ENCODE measurements around the gene PRKAR1B.

The PRKAR1B gene

GRCh38 chr7:693280-693679, 33.8 kb downstream of the PRKAR1B start:
- DNase-seq (ENCODE audit: low read depth in 2 of 2): no peak

- DNase-seq (ENCODE audit: low read depth in 2 of 2): no peak
Measured at GRCh38 chr7:691361-692045, 35.6 kb downstream of the PRKAR1B start.

- no peak for DNase-seq (ENCODE audit: low read depth in 2 of 2)
Measured at GRCh38 chr7:690478-691360, 36.4 kb downstream of the PRKAR1B start.

- no peak for DNase-seq (ENCODE audit: low read depth in 2 of 2)
Measured at GRCh38 chr7:685540-685939, 41.5 kb downstream of the PRKAR1B start.

- DNase-seq (ENCODE audit: low read depth in 2 of 2): no peak
Measured at GRCh38 chr7:684416-684815, 42.7 kb downstream of the PRKAR1B start.

GRCh38 chr7:683526-684205, 43.4 kb downstream of the PRKAR1B start:
- no peak for DNase-seq (ENCODE audit: low read depth in 2 of 2)

GRCh38 chr7:682810-683209, 44.3 kb downstream of the PRKAR1B start:
- DNase-seq (ENCODE audit: low read depth in 2 of 2): no peak

- no peak for DNase-seq (ENCODE audit: low read depth in 2 of 2)
Measured at GRCh38 chr7:681551-682307, 45.4 kb downstream of the PRKAR1B start.

GRCh38 chr7:680411-681127, 46.5 kb downstream of the PRKAR1B start:
- no peak for DNase-seq (ENCODE audit: low read depth in 2 of 2)

GRCh38 chr7:676972-677385, 50.1 kb downstream of the PRKAR1B start:
- DNase-seq (ENCODE audit: low read depth in 2 of 2): no peak

GRCh38 chr7:676246-676971, 50.7 kb downstream of the PRKAR1B start:
- no peak for DNase-seq (ENCODE audit: low read depth in 2 of 2)

- DNase-seq (ENCODE audit: low read depth in 2 of 2): no peak
Measured at GRCh38 chr7:674454-675410, 52.3 kb downstream of the PRKAR1B start.

- DNase-seq (ENCODE audit: low read depth in 2 of 2): no peak
Measured at GRCh38 chr7:673681-674453, 53.2 kb downstream of the PRKAR1B start.

GRCh38 chr7:672891-673290, 54.2 kb downstream of the PRKAR1B start:
- DNase-seq (ENCODE audit: low read depth in 2 of 2): no peak

GRCh38 chr7:671415-672042, 55.6 kb downstream of the PRKAR1B start:
- no peak for DNase-seq (ENCODE audit: low read depth in 2 of 2)

GRCh38 chr7:670501-671390, 56.3 kb downstream of the PRKAR1B start:
- DNase-seq (ENCODE audit: low read depth in 2 of 2): no peak

GRCh38 chr7:668958-669357, 58.1 kb downstream of the PRKAR1B start:
- DNase-seq (ENCODE audit: low read depth in 2 of 2): no peak

Data from fibroblast of skin of left biceps (primary cell).